Epithelial cell of esophagus (primary cell): Measurements from ENCODE around the gene ARMC2.

Source experiments
- DNase-seq: peaks from one replicate; pipeline ENCODE4 v3.0.0; 2010; ENCODE audit warnings: low read depth
- H3K4me3 ChIP-seq: 2 replicates; pipeline ENCODE4 v1.5.1; 2011; ENCODE audit warnings: mild to moderate bottlenecking, low read length, control low read depth
- TF ChIP-seq, protein P1 (sequence below): IDR thresholded peaks from 2 replicates; pipeline ENCODE4 v1.5.1; 2011; ENCODE audit warnings: low read depth, mild to moderate bottlenecking, low read length, control low read depth, inconsistent platforms; ENCODE audit not compliant: insufficient read depth; ENCODE audit errors: missing control alignments

The ARMC2 gene

DNA sequence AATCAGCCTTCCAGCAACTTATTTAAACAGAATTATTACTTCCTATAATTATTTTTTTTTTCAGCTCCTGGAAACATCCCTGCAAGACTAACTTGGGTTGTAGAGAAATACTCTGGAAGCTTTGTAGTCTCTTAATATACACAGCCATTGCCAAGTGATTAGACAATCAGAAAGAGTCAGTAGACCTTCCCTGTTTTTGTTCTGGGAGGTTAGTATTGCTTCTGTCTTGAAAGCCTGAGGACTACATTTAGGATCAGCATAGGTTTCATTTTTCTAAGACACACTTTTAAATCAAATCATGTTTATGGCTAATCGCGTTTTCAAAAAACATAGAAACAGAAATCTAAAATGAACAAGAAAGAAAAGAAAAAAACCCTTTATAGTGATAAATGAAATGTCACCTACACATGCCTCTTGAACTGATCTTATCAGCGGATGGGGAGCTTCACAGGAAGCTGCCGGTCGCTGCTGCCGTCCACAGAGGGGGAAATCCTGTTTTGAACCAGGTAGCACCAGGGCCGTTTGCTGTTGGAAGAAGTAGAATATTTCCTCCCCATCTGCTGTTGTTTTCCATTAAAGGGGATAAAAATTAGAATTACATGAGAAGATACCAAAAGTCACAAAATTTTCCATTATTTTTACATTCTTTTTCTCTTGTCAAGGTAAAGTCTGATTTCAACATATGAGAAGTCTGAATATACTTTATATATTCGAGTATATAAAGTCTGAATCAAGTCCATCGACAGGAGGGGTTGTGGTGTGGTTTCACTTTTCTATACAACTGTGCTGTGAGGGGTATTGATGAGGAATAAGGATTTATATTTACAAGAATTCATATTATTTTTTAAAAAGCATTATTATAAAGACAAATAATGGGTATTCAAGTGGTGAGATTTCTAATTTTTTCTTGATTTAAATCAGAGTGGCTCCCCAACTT is 94.6 kb downstream of the ARMC2 start:
- no peak overlapping the region for H3K4me3 ChIP-seq
- TF ChIP-seq, protein P1, sequence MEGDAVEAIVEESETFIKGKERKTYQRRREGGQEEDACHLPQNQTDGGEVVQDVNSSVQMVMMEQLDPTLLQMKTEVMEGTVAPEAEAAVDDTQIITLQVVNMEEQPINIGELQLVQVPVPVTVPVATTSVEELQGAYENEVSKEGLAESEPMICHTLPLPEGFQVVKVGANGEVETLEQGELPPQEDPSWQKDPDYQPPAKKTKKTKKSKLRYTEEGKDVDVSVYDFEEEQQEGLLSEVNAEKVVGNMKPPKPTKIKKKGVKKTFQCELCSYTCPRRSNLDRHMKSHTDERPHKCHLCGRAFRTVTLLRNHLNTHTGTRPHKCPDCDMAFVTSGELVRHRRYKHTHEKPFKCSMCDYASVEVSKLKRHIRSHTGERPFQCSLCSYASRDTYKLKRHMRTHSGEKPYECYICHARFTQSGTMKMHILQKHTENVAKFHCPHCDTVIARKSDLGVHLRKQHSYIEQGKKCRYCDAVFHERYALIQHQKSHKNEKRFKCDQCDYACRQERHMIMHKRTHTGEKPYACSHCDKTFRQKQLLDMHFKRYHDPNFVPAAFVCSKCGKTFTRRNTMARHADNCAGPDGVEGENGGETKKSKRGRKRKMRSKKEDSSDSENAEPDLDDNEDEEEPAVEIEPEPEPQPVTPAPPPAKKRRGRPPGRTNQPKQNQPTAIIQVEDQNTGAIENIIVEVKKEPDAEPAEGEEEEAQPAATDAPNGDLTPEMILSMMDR: no peak
- DNase-seq: no peak

DNA sequence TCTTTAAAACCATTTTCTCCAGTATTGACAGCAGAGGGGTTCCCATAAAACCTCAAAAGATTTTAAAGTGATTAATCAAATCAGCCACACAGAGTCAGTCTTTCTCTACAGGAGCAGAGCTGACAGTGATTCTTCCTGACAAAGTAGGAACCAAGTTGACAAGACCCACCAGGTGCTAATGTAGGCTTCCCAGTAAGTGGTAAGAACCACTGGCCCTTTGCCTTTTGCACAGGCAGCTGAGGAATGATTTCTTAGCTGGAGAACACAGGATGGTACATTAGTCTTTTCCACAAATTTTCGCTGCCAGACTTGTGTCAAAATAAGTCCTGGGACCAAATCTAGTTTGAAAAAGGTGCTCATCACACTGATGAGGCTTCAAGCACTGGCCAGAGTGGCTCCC is 95.8 kb downstream of the ARMC2 start:
- no peak overlapping the region for H3K4me3 ChIP-seq
- TF ChIP-seq, protein P1: no peak
- no peak for DNase-seq

DNA sequence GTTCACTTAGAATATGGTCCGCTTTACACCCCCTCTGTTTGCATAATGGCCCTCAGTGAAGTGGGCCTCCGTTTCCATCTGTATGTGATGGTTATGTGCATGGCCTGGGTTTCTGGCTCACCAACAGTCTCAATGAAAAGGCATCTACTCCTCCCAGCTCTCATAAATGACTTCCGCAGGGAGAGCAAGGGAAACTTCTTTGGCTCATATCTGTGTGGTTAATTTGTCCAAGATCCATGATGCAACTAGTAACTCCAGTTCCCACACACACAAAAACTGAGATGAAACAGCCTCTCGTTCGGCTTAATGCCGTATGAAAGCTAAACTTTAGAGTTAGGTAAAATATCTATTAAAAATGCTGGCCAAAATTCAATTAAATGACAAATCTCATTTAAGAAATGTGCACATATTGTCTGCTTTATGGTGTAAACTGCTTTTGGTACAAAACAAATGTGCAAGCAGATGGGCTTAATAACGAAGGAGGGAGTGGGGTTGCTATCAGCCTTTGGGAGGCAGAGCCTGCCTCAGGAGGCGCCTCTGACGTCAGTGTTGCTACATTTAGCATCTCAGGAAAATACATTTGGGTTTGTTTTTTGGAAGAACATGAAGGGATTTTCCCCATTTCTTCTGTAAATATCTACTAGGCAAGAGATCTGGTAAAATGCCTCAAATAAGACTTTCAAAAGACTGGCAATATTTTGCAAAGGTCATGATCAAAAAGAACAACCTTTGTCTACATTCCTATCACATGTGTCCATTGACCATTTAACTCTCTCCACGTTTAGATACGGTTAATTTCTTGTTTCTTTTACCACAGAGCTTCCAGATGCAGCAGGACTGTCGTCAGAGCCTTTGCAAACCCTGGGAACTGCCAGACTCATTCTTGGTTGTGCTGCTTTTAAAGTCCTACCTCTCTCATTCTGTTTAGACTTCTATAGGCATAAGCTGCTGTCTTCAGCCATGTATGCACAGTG is 96.8 kb downstream of the ARMC2 start:
- TF ChIP-seq, protein P1: no peak
- peak; percentile 48 for DNase-seq
- H3K4me3 ChIP-seq: no peak overlapping the region

DNA sequence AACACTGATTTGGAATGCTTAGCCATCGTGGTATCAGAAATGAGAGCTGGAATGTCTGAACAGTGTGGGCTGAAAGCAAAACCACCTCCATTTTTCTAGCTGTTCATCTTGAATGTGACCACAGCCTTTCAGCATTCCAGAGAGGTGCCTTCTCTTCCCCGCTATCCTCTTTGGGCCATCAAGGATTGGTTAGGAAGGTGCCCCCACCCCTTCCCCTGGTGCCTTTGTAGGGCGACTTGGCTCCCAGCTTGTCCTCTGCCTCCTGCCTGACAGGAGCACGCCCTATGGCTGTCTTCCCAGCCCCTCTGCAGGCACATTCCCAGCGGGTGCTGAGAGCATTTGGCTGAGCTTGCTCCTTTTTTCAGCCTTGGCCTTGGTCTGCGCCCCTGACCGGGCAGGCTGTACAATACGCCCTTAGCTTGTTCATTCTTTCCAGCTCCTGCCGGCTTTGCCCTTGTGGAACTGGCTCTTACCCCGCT is 97.5 kb downstream of the ARMC2 start:
- no peak for DNase-seq
- TF ChIP-seq, protein P1: no peak
- H3K4me3 ChIP-seq: no peak overlapping the region

DNA sequence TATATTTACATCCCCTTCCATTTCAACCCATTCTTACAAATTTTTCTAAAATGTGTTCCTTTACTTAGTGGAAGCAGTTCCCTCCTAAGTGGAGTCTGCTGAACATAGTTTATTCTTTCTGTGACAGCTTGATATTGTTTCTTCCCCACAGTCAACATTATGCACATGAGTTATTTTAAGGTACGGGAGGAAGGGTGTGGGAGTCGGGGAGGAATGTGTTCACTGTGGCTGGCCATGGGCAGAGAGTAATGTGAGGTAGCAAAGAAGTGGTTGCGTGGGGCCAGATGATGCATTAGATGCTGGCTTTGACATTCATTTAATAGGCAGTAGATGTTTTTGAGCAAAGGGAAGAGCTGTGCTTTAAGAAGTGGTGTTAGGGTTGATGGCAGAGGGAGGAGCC is 98.5 kb downstream of the ARMC2 start:
- DNase-seq: peak; percentile 33
- no peak overlapping the region for H3K4me3 ChIP-seq
- TF ChIP-seq, protein P1: no peak

DNA sequence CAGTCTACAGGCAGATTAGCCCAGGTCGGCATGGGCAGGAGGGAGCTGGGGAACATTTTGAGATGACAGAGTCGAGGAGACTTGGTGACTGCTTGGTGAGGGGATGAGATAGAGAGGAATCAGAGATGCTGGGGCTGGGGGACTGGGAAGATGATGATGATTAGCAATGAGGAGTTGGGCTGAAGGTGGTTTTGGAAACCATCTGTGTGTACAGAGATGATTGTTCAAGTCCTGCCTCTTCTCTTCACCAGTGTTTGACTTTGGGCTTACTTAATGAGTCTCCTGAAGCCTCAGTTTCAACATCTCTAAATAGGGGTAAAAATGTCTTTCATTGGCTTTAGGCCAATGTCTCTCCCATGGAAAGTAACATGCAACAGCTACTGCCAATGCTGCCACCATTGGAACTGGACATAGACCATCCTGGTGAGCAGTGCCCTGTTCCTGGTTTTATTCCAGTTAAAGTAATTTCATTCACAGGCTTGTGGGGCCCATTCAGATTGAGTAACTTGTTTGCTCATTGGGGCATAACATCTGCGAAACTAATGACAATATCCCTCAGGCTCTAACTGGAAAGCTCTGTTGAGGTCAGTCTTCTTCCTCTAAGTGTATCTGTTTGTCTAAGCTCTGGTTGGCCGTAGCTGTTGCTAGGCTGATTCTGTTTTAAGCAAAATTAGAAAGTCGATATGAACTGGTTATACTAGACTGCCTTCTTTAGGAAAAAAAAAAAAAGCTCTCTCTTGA is 99.1 kb downstream of the ARMC2 start:
- TF ChIP-seq, protein P1: no peak
- no peak overlapping the region for H3K4me3 ChIP-seq
- peak; percentile 99 for DNase-seq
